Measurements from ENCODE around the gene ZC3H7B.

DNA sequence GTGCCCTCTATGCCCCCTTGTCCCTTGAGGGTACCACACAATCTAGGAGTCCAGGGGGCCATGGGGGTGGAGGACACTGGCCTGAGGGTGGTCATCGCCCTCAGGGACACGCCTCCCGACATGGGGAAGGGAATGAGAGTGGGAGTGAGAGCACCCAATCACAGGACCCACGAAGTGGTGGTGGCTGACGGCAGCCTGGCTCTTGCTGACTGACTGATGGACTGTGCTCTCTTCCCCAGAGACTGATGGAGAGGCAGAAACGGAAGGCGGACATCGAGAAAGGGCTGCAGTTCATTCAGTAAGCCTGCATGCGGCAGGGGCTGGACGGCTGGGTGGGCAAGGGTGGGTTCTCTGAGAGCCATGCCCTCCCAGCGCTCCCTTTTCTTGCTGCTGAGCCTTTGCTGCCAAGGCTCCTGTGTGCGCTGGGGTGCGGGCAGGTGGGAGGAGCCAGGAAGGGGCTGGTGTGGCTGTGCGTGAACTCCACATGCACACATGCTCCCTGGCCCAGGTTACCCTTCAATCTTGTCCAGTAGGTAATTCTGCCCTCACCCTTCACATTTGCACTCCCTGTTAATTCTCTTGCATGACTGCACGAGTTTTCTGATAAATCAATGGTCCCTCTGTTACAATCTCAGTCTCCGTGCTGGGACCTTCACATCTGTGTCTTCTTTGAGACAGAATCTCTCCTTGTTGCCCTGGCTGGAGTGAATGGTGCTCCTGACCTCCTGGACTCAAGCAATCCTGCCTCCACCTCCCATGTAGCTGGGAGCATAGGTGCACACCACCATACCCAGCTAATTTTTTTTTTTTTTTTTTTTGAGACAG lies 19.3 kb downstream of the ZC3H7B start:
- TF ChIP-seq, protein P1, sequence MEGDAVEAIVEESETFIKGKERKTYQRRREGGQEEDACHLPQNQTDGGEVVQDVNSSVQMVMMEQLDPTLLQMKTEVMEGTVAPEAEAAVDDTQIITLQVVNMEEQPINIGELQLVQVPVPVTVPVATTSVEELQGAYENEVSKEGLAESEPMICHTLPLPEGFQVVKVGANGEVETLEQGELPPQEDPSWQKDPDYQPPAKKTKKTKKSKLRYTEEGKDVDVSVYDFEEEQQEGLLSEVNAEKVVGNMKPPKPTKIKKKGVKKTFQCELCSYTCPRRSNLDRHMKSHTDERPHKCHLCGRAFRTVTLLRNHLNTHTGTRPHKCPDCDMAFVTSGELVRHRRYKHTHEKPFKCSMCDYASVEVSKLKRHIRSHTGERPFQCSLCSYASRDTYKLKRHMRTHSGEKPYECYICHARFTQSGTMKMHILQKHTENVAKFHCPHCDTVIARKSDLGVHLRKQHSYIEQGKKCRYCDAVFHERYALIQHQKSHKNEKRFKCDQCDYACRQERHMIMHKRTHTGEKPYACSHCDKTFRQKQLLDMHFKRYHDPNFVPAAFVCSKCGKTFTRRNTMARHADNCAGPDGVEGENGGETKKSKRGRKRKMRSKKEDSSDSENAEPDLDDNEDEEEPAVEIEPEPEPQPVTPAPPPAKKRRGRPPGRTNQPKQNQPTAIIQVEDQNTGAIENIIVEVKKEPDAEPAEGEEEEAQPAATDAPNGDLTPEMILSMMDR (IDR thresholded peaks at IDR 0.05 in 2 of 3, conservative IDR thresholded peaks at IDR 0.05 in 1 of 3; ENCODE audit: borderline replicate concordance in 1 of 3, insufficient read depth in 1 of 3, low read depth in 2 of 3, low read length in 2 of 3), result no peak
- TF ChIP-seq JUND (IDR thresholded peaks at IDR 0.05) (no peak), YY1 (IDR thresholded peaks at IDR 0.05; ENCODE audit: extremely low read depth, insufficient replicate concordance, low read depth, low read length) (no peak), EZH2 (IDR thresholded peaks at IDR 0.05) (no peak), SP1 (IDR thresholded peaks at IDR 0.05; ENCODE audit: low read depth) (no peak), RAD21 (IDR thresholded peaks at IDR 0.05; ENCODE audit: low read depth) (no peak), EZH2phosphoT487 (IDR thresholded peaks at IDR 0.05; ENCODE audit: borderline replicate concordance) (no peak), POLR2A (IDR thresholded peaks at IDR 0.05; ENCODE audit: borderline replicate concordance, extremely low read depth, insufficient read depth, insufficient read length) (no peak), ZNF274 (IDR thresholded peaks at IDR 0.05; ENCODE audit: low read depth, low read length) (no peak), FOSL1 (IDR thresholded peaks at IDR 0.05; ENCODE audit: low read depth) (no peak)
- TF ChIP-seq, protein P2, sequence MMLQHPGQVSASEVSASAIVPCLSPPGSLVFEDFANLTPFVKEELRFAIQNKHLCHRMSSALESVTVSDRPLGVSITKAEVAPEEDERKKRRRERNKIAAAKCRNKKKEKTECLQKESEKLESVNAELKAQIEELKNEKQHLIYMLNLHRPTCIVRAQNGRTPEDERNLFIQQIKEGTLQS (IDR thresholded peaks at IDR 0.05), result no peak
- TF ChIP-seq, protein P3, sequence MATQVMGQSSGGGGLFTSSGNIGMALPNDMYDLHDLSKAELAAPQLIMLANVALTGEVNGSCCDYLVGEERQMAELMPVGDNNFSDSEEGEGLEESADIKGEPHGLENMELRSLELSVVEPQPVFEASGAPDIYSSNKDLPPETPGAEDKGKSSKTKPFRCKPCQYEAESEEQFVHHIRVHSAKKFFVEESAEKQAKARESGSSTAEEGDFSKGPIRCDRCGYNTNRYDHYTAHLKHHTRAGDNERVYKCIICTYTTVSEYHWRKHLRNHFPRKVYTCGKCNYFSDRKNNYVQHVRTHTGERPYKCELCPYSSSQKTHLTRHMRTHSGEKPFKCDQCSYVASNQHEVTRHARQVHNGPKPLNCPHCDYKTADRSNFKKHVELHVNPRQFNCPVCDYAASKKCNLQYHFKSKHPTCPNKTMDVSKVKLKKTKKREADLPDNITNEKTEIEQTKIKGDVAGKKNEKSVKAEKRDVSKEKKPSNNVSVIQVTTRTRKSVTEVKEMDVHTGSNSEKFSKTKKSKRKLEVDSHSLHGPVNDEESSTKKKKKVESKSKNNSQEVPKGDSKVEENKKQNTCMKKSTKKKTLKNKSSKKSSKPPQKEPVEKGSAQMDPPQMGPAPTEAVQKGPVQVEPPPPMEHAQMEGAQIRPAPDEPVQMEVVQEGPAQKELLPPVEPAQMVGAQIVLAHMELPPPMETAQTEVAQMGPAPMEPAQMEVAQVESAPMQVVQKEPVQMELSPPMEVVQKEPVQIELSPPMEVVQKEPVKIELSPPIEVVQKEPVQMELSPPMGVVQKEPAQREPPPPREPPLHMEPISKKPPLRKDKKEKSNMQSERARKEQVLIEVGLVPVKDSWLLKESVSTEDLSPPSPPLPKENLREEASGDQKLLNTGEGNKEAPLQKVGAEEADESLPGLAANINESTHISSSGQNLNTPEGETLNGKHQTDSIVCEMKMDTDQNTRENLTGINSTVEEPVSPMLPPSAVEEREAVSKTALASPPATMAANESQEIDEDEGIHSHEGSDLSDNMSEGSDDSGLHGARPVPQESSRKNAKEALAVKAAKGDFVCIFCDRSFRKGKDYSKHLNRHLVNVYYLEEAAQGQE (IDR thresholded peaks at IDR 0.05; ENCODE audit: low read depth), result no peak

Data from HCT116 (cell line).